IMR-90 (cell line): ENCODE data around the gene MGAT1.

Experiments
- BHLHE40 ChIP-seq: fragments of 150-350 bp; IDR thresholded peaks from 2 replicates; pipeline ENCODE4 v1.6.1; 2016; ENCODE audit warnings: mild to moderate bottlenecking, low read depth, low read length
- FOS ChIP-seq: fragments of 150-350 bp; IDR thresholded peaks from 2 replicates; pipeline ENCODE4 v1.6.1; 2016; ENCODE audit warnings: low read depth, low read length
- MAFK ChIP-seq: IDR thresholded peaks from 2 replicates; pipeline ENCODE4 v1.6.1; 2012; ENCODE audit warnings: low read depth, low read length, improper control_type of control experiment
- MAZ ChIP-seq: IDR thresholded peaks from 2 replicates; pipeline ENCODE4 v1.6.1; 2012; ENCODE audit warnings: low read depth, mild to moderate bottlenecking, low read length, improper control_type of control experiment, moderate library complexity, borderline replicate concordance
- MXI1 ChIP-seq: IDR thresholded peaks from 2 replicates; pipeline ENCODE4 v1.6.1; 2012; ENCODE audit warnings: low read depth, mild to moderate bottlenecking, low read length, moderate library complexity, borderline replicate concordance
- NFE2L2 ChIP-seq: fragments of 150-350 bp; IDR thresholded peaks from 2 replicates; pipeline ENCODE4 v1.6.1; 2016; ENCODE audit warnings: low read depth, mild to moderate bottlenecking, low read length
- POLR2A ChIP-seq: IDR thresholded peaks from 2 replicates; pipeline ENCODE4 v1.6.1; 2012; ENCODE audit warnings: mild to moderate bottlenecking, low read depth, low read length
- RAD21 ChIP-seq: IDR thresholded peaks from 2 replicates; pipeline ENCODE4 v1.6.1; 2012; ENCODE audit warnings: low read length, improper control_type of control experiment
- RFX5 ChIP-seq: IDR thresholded peaks from 2 replicates; pipeline ENCODE4 v1.8.0; 2012; ENCODE audit warnings: low read depth, mild to moderate bottlenecking, low read length, moderate library complexity
- TF ChIP-seq, protein P1 (sequence below): conservative IDR thresholded peaks from 2 replicates; pipeline ENCODE4 v1.5.1; 2012; ENCODE audit warnings: mild to moderate bottlenecking, low read depth, low read length, improper control_type of control experiment
- TF ChIP-seq, protein P2 (sequence below): fragments of 150-350 bp; IDR thresholded peaks from 2 replicates; pipeline ENCODE4 v1.6.1; 2017; ENCODE audit warnings: mild to moderate bottlenecking, antibody characterized with exemption, low read length, low read depth

DNA sequence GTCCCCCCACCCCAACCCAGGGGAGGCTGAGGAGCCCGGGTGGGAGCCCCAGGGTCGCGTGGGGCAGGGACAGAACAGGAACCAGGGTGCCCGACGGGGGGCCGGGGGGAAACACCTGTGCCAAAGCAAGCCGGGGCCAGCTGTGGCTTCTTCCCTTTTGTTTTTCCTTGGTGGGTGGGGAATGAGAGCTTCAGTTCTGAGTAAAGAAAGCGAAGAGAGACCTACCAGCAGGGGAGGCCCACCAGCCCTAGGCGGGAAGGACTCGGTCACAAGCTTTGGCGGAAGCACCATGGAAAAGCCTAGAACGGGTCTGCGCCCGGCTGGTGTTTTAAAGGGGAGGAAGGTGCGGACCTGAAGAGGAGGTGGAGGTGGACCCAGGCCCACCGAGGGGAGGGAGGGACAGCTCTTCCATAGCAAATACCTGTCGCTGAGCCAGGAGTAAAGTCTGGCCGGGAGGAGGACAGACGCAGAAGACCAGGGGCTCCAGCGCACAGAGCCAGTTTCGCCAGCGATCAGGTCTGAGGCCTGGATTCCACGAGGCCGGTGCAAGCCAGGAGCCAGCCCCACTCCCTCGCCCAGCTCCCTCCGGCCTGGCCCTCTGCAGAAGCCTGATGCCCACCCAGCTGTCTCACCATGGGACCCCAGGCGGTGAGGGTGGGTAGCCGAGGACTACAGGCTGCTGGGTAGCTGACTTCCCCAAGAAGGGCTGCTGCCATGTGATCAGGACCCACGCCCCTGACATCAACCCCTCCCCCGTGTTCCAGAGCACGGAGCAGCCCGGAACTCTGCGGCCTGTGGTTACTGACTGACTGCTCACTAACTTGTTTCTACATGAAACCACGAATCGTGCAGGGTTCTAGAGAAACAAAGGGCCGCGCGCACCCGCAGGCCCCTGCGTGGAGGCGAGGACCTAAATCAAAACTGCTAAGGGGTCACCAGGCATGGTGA lies 849 bp upstream of the MGAT1 start:
- no peak for TF ChIP-seq RAD21
- TF ChIP-seq MAFK = no peak
- TF ChIP-seq, protein P1, sequence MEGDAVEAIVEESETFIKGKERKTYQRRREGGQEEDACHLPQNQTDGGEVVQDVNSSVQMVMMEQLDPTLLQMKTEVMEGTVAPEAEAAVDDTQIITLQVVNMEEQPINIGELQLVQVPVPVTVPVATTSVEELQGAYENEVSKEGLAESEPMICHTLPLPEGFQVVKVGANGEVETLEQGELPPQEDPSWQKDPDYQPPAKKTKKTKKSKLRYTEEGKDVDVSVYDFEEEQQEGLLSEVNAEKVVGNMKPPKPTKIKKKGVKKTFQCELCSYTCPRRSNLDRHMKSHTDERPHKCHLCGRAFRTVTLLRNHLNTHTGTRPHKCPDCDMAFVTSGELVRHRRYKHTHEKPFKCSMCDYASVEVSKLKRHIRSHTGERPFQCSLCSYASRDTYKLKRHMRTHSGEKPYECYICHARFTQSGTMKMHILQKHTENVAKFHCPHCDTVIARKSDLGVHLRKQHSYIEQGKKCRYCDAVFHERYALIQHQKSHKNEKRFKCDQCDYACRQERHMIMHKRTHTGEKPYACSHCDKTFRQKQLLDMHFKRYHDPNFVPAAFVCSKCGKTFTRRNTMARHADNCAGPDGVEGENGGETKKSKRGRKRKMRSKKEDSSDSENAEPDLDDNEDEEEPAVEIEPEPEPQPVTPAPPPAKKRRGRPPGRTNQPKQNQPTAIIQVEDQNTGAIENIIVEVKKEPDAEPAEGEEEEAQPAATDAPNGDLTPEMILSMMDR = 0 out of 2 replicates have a peak, but pooled peaks have one; percentile 1
- TF ChIP-seq POLR2A = no peak
- no peak for TF ChIP-seq MXI1
- TF ChIP-seq RFX5 = no peak
- TF ChIP-seq FOS = no peak
- TF ChIP-seq, protein P2, sequence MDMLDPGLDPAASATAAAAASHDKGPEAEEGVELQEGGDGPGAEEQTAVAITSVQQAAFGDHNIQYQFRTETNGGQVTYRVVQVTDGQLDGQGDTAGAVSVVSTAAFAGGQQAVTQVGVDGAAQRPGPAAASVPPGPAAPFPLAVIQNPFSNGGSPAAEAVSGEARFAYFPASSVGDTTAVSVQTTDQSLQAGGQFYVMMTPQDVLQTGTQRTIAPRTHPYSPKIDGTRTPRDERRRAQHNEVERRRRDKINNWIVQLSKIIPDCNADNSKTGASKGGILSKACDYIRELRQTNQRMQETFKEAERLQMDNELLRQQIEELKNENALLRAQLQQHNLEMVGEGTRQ = no peak
- TF ChIP-seq NFE2L2 = no peak
- no peak for TF ChIP-seq MAZ
- no peak for TF ChIP-seq BHLHE40
